Caco-2 (cell line): ENCODE results near the gene CACNA2D4. TPM values are rescaled to one million over a fixed set of nuclear protein-coding genes. Genes with fewer than 3 reads are reported as not detected.

Experiments used
- BruUV-seq: library from RNA; stranded (reverse); fragments of 400-500 nt; replicated peaks from 2 replicates; lab custom pipeline; 2021; lab: Mats Ljungman, UMichigan
- CTCF ChIA-PET: fragments of 300-600 bp; sonication (Branson Sonifier 250); formaldehyde crosslinking; loops from one replicate; lab custom pipeline; 2022; ENCODE audit warnings: antibody characterized with exemption; lab: Charles Lee
- POLR2A ChIA-PET: fragments of 300-600 bp; sonication (Branson Sonifier 250); formaldehyde crosslinking; loops from one replicate; lab custom pipeline; 2022; ENCODE audit warnings: antibody characterized with exemption; lab: Charles Lee
- DNase-seq, 2 experiments: peaks; one replicate each; pipeline versions ENCODE4 v3.0.0 to v3.0.0-alpha.2; 2020 to 2022
- H3K27me3 ChIP-seq: replicated peaks from 2 replicates; pipeline ENCODE4 v1.6.0; 2011; ENCODE audit warnings: low read length; ENCODE audit not compliant: control insufficient read depth, insufficient read depth
- H3K36me3 ChIP-seq: 2 replicates; pipeline ENCODE4 v1.5.1; 2011; ENCODE audit warnings: low read length; ENCODE audit not compliant: control insufficient read depth, insufficient read depth
- H3K4me1 ChIP-seq: fragments of 250-450 bp; sonication (Bioruptor Pico); 2 replicates; pipeline ENCODE4 v1.5.1; 2020; ENCODE audit warnings: mild to moderate bottlenecking
- H3K4me3 ChIP-seq: 2 replicates; pipeline ENCODE4 v1.5.1; 2011; ENCODE audit warnings: low read depth, mild to moderate bottlenecking, control low read depth, low read length
- H3K9me3 ChIP-seq: fragments of 250-450 bp; sonication (Bioruptor Pico); 2 replicates; pipeline ENCODE4 v1.5.1; 2020; ENCODE audit warnings: mild to moderate bottlenecking, moderate library complexity
- H3K27ac Mint-ChIP-seq: one replicate; pipeline ENCODE4 v1.8.0; 2022; ENCODE audit warnings: mixed read lengths; ENCODE audit not compliant: unreplicated experiment
- H3K27me3 Mint-ChIP-seq: one replicate; pipeline ENCODE4 v1.8.0; 2022; ENCODE audit warnings: mixed read lengths; ENCODE audit not compliant: insufficient read depth, unreplicated experiment
- H3K36me3 Mint-ChIP-seq: one replicate; pipeline ENCODE4 v1.8.0; 2022; ENCODE audit warnings: mild to moderate bottlenecking, mixed read lengths; ENCODE audit not compliant: insufficient read depth, unreplicated experiment
- H3K4me1 Mint-ChIP-seq: one replicate; pipeline ENCODE4 v1.8.0; 2022; ENCODE audit warnings: low read depth, mixed read lengths; ENCODE audit not compliant: unreplicated experiment
- H3K4me3 Mint-ChIP-seq: one replicate; pipeline ENCODE4 v1.8.0; 2022; ENCODE audit warnings: mild to moderate bottlenecking, moderate library complexity, mixed read lengths; ENCODE audit not compliant: unreplicated experiment
- H3K9me3 Mint-ChIP-seq: one replicate; pipeline ENCODE4 v1.8.0; 2022; ENCODE audit warnings: mixed read lengths; ENCODE audit not compliant: unreplicated experiment
- CTCF ChIP-seq, 2 experiments: fragments of 200-600 bp in 1 of 2; IDR thresholded peaks; 1 replicate in 1 of 2; 2 replicates in 1 of 2; pipeline versions ENCODE4 v1.5.1 to v1.8.0; 2011 to 2022; ENCODE audit warnings: antibody characterized with exemption in 1 of 2, control low read depth in 1 of 2, inconsistent platforms in 1 of 2, low read depth in 1 of 2, low read length in 1 of 2, mild to moderate bottlenecking in 1 of 2, moderate library complexity in 1 of 2; ENCODE audit not compliant: insufficient read depth in 1 of 2, severe bottlenecking in 1 of 2, unreplicated experiment in 1 of 2
- intact Hi-C: fragments of 100-400 bp; cut with micrococcal nuclease; formaldehyde crosslinking; loops from one replicate; pipeline ENCODE4 v1.10.0; 2022; ENCODE audit not compliant: unreplicated experiment
- total RNA-seq: library from RNA; stranded (reverse); gene quantifications from 2 replicates; pipeline ENCODE4 v1.2.3, GENCODE V29; 2022

Gene CACNA2D4
- total RNA-seq, 1 experiment from 2014 or later = 2.2 TPM

DNA sequence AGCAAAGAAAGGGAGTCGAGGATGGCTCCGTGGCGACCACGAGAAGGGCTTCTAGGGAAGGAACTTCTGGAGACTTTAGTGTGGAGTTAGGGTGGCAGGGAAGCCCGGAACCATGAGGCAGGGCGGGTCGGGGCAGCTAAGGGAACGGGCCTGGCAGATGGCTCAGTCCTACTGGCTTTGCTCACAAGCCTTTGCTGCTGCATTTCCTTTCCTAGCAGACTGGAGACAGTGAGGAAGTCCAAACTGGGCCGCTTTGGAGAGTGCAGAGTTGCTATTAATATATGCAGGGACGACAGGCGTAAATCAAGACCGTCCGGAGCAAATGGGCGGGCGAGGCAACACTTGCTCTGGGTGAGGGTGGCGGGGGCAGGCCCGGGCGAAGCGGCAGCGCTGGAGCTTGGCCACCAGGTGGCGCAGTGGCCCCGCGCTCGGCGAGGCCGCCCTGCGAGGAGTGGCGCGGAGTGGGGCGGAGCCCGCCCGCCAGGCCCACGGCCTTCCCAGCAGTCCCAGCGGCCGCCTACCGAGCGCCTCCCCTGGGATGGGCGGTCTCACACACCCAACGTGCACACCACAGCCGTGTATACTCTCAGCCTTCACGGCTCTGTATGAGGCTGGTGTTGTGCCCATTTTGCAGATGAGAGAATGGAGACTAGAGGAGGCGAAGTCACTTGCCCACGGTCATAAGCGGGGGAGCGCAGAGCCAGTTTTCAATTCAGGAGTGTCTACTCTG lies 122.5 kb downstream of the CACNA2D4 start:
- no TSS peak for BruUV-seq
- ChIA-PET CTCF (interaction anchor here (0.6 to 3.6 kb wide), 10 partner anchors 11 to 190 kb away, joined by 3 to 45 read pairs (median 4); no protein-coding TSS in a partner anchor), POLR2A (interaction anchor here (0.6 kb wide), 1 partner anchor 388 kb away, joined by 3 read pairs; no protein-coding TSS in a partner anchor)
- Histone ChIP-seq H3K4me3 (peak overlapping the region; percentile 40), H3K27me3 (no peaks in the 10 kb centered on the region), H3K9me3 (no peaks in the 10 kb centered on the region), H3K4me1 (peaks cover 8% of the 10 kb centered on the region; the same call in 1 of the 2 replicates), H3K36me3 (no peaks in the 10 kb centered on the region)
- Mint-ChIP-seq H3K4me3 (peak overlapping the region; percentile 82), H3K27ac (peak overlapping the region; percentile 82), H3K9me3 (no peaks in the 10 kb centered on the region), H3K36me3 (peaks cover 30% of the 10 kb centered on the region), H3K4me1 (peaks cover 9% of the 10 kb centered on the region), H3K27me3 (no peaks in the 10 kb centered on the region)
- intact Hi-C loops = loop anchor here (1.0 to 2.0 kb wide), 2 partner anchors 144 to 239 kb away; no protein-coding TSS in a partner anchor
- TF ChIP-seq CTCF (IDR thresholded peaks at IDR 0.05; ENCODE audit: insufficient read depth in 1 of 2, low read depth in 1 of 2, low read length in 1 of 2, severe bottlenecking in 1 of 2, unreplicated experiment in 1 of 2) = peak; percentile 76 to 99
- DNase-seq = peak; percentile 93 to 97

DNA sequence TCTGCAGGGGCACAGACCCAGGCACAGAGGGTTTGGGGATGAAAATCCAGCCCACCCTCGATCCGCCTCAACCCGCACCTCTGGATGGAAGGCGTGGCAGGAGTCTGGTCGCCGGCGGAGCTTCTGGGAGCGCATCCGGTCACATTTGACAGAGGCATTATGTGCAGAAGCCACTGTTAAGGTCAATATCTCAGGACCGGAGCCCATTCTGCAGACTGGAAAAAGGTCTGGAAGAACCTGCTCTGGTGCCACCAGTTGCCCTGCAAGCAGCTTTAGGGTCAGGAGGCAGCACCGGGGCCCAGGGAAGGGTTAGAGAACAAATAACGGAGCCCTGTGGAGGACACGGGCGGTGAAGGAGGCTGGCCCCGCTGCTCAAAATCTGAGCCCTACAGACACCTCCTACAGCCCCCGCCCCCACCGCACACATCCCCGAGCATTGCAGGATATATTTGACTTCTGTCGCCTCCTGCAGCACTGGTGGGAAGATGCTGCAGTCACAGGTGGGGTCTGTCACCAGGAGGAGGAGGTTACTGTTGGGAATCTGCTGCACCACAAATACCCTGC lies 123.1 kb downstream of the CACNA2D4 start:
- Mint-ChIP-seq H3K9me3 (no peaks in the 10 kb centered on the region), H3K27ac (peak overlapping the region; percentile 82), H3K36me3 (peaks cover 36% of the 10 kb centered on the region), H3K27me3 (no peaks in the 10 kb centered on the region), H3K4me3 (peak overlapping the region; percentile 82), H3K4me1 (peaks cover 9% of the 10 kb centered on the region)
- no peak for DNase-seq
- TF ChIP-seq CTCF (IDR thresholded peaks at IDR 0.05; ENCODE audit: insufficient read depth in 1 of 2, low read depth in 1 of 2, low read length in 1 of 2, severe bottlenecking in 1 of 2, unreplicated experiment in 1 of 2) = no peak
- Histone ChIP-seq H3K4me1 (peaks cover 8% of the 10 kb centered on the region; the same call in 1 of the 2 replicates), H3K36me3 (no peaks in the 10 kb centered on the region), H3K9me3 (no peaks in the 10 kb centered on the region), H3K4me3 (no peak overlapping the region), H3K27me3 (no peaks in the 10 kb centered on the region)
- ChIA-PET POLR2A (interaction anchor here (0.6 kb wide), 1 partner anchor 387 kb away, joined by 3 read pairs; no protein-coding TSS in a partner anchor), CTCF (interaction anchor here (0.6 to 3.6 kb wide), 10 partner anchors 11 to 189 kb away, joined by 3 to 45 read pairs (median 4); no protein-coding TSS in a partner anchor)
- intact Hi-C loops = no loop called here
- no TSS peak for BruUV-seq

GRCh38 chr12:1794440-1795090 lies 123.9 kb downstream of the CACNA2D4 start:
- no peak overlapping the region for H3K27ac Mint-ChIP-seq
- DNase-seq = no peak
- H3K27me3 ChIP-seq = no peaks in the 10 kb centered on the region
- H3K4me1 Mint-ChIP-seq = peaks cover 9% of the 10 kb centered on the region
- H3K36me3 Mint-ChIP-seq = peaks cover 43% of the 10 kb centered on the region
- ChIA-PET POLR2A (interaction anchor here (0.6 kb wide), 1 partner anchor 124 kb away, joined by 4 read pairs; no protein-coding TSS in a partner anchor), CTCF (interaction anchor here (0.6 to 3.6 kb wide), 5 partner anchors 12 to 169 kb away, joined by 3 to 45 read pairs (median 8); no protein-coding TSS in a partner anchor)
- no peaks in the 10 kb centered on the region for H3K9me3 ChIP-seq
- BruUV-seq = TSS peak; percentile 17
- no peak for TF ChIP-seq CTCF (IDR thresholded peaks at IDR 0.05; ENCODE audit: insufficient read depth in 1 of 2, low read depth in 1 of 2, low read length in 1 of 2, severe bottlenecking in 1 of 2, unreplicated experiment in 1 of 2)
- H3K9me3 Mint-ChIP-seq = no peaks in the 10 kb centered on the region
- no peaks in the 10 kb centered on the region for H3K36me3 ChIP-seq
- H3K4me3 ChIP-seq = no peak overlapping the region
- H3K27me3 Mint-ChIP-seq = no peaks in the 10 kb centered on the region
- intact Hi-C loops = no loop called here
- no peak overlapping the region for H3K4me3 Mint-ChIP-seq
- peaks cover 8% of the 10 kb centered on the region; the same call in 1 of the 2 replicates for H3K4me1 ChIP-seq
